HUES64 (cell line): ENCODE data around the gene CCDC61.
A peak's percentile ranks its signal among the peaks of the same experiment; 100 is the strongest.

Source experiments
- H3K27ac ChIP-seq: 2 replicates; pipeline ENCODE4 v1.7.0; 2013; ENCODE audit warnings: low read depth, low read length, inconsistent platforms
- H3K27me3 ChIP-seq: 2 replicates; pipeline ENCODE4 v1.6.1; 2013; ENCODE audit warnings: mild to moderate bottlenecking, low read length; ENCODE audit not compliant: insufficient read depth
- H3K36me3 ChIP-seq: 2 replicates; pipeline ENCODE4 v1.6.1; 2013; ENCODE audit warnings: mild to moderate bottlenecking, low read length; ENCODE audit not compliant: insufficient read depth
- H3K4me1 ChIP-seq: 2 replicates; pipeline ENCODE4 v1.6.1; 2013; ENCODE audit warnings: mild to moderate bottlenecking, low read length, moderate library complexity; ENCODE audit not compliant: insufficient read depth
- H3K4me3 ChIP-seq: 2 replicates; pipeline ENCODE4 v1.5.1; 2013; ENCODE audit warnings: mild to moderate bottlenecking, low read length, moderate library complexity
- H3K9ac ChIP-seq: 2 replicates; pipeline ENCODE4 v1.6.1; 2013; ENCODE audit warnings: mild to moderate bottlenecking, low read depth, low read length
- H3K9me3 ChIP-seq: 2 replicates; pipeline ENCODE4 v1.6.1; 2013; ENCODE audit warnings: low read depth, low read length; ENCODE audit not compliant: insufficient read depth
- WGBS: fragments of 150-250, 120-280 bp; methylation state at CpG from one replicate; pipeline ENCODE4 v1.1.7; 2013; ENCODE audit warnings: missing lambda C conversion rate; 5-methylcytosine and 5-hydroxymethylcytosine counted together

The CCDC61 gene

DNA sequence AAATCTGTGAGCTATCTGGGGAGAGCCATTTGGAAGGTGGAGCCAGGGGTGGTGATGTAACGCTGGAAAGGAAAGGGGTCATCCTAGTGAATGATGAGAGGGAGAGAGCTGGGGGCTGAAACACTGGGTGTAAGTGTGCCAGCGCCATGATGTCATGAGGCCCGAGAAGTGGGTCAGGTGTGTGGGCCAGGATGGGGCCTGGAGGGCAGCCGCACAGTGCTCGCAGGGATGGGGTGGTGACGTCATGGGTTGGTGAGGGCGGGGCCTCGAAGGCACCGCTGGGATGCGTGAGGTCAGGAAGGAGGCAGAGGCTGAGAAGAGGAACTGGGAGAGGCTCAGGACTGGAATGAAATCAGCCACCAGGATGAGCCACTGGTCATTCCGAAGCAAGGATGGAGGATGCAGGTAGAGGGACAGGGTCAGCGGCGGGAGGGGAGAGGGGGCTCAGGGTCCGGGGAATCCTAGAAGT, 4.4 kb downstream of the CCDC61 start:
- no peaks in the 10 kb centered on the region for H3K27me3 ChIP-seq
- 9% methylated on average over 14 of the region's 14 CpGs for WGBS
- no peak overlapping the region for H3K27ac ChIP-seq
- H3K9ac ChIP-seq: no peak overlapping the region
- peak overlapping the region; percentile 71 for H3K4me3 ChIP-seq
- H3K9me3 ChIP-seq: no peaks in the 10 kb centered on the region
- peaks cover 10% of the 10 kb centered on the region; the same call in 1 of the 2 replicates for H3K36me3 ChIP-seq
- H3K4me1 ChIP-seq: peaks cover 5% of the 10 kb centered on the region; the same call in 1 of the 2 replicates

DNA sequence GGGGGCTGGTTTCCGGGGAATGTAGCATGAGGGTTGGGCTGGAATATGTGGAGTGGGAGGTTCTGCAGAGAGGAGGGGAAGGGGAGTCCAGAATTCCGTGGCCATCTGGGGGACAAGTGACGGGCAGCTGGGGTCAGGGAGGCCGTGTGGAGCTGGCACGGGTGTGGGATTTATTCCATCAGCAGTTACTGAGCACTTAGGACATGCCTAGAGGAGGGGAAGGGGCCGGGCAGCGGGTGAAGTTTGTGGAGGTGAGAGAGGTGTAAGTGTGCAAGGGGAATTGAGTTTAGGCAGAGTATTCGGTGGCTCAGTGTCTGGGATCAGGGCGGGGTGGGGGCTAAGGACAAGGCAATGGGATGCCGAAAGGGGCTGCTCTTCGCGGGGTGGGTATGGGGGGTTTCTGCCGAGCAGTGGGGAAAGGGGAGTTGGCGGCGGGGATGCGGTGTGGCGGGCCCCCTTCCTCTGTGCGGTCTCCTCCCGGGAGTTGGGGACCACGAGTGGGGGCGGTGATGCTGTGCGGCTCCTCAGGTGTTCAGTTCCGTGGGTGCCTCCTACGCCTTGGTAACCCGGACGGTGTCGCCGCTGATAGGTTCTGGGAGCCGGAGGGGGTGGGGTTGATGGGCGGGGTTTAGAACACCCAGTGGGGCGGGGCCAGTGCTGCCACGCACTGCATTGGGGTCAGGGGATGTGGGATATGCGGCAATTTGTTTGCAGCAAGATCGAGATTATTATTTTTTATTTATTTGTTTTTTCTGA, 5.4 kb downstream of the CCDC61 start:
- no peak overlapping the region for H3K9ac ChIP-seq
- H3K4me1 ChIP-seq: peaks cover 5% of the 10 kb centered on the region; the same call in 1 of the 2 replicates
- H3K9me3 ChIP-seq: no peaks in the 10 kb centered on the region
- H3K4me3 ChIP-seq: peak overlapping the region; percentile 71
- 5% methylated on average over 34 of the region's 34 CpGs for WGBS
- H3K27me3 ChIP-seq: no peaks in the 10 kb centered on the region
- H3K36me3 ChIP-seq: peaks cover 14% of the 10 kb centered on the region; the same call in 1 of the 2 replicates
- no peak overlapping the region for H3K27ac ChIP-seq

DNA sequence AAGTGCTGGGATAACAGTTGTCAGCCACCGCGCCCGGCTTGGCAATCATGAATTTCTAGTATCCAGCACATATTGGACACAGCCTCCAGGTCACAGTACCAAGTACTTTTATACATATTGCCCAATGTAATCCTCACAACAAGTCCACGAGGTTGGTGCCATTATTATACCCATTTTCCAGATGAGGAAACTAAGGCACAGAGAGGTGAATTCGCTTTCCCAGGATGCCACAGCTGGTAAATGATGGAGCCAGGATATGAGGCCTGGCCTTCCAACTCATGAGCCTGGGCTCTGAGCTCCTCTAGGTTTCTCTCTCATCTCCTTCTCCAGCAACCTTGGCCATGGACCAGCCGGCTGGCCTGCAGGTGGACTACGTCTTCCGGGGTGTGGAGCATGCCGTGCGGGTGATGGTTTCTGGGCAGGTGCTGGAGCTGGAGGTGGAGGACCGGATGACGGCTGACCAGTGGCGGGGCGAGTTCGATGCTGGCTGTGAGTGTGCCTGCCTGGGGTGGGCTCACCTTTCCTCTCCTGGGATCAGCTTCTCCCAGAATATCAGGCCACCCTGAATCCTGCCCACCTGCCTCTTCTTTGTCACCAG, 7.5 kb downstream of the CCDC61 start:
- Histone ChIP-seq H3K9ac (no peak overlapping the region), H3K36me3 (peaks cover 10% of the 10 kb centered on the region), H3K27me3 (no peaks in the 10 kb centered on the region), H3K4me1 (no peaks in the 10 kb centered on the region), H3K27ac (no peak overlapping the region), H3K4me3 (no peak overlapping the region), H3K9me3 (no peaks in the 10 kb centered on the region)
- WGBS: 94% methylated on average over 15 of the region's 15 CpGs

DNA sequence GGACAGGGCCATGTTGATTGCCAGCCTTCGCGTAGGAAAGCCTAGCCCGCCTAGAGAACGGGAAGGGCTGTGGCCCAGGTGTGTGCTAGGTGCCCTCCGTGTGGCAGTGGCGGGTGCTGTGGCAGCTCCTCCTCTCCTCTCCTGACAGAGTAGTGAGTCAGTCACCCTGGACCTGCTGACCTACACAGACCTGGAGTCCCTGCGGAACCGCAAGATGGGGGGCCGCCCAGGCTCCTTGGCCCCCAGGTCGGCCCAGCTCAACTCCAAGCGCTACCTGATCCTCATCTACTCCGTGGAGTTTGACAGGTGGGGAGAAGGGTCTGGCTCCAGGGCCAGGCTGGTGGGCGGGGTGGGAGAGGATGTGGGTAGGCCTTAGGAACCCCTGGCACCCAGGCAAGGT, 11.1 kb downstream of the CCDC61 start:
- Histone ChIP-seq H3K4me1 (no peaks in the 10 kb centered on the region), H3K36me3 (peaks cover 16% of the 10 kb centered on the region), H3K9ac (no peak overlapping the region), H3K27ac (no peak overlapping the region), H3K9me3 (no peaks in the 10 kb centered on the region), H3K27me3 (no peaks in the 10 kb centered on the region), H3K4me3 (no peak overlapping the region)
- WGBS: 95% methylated on average over 13 of the region's 13 CpGs

DNA sequence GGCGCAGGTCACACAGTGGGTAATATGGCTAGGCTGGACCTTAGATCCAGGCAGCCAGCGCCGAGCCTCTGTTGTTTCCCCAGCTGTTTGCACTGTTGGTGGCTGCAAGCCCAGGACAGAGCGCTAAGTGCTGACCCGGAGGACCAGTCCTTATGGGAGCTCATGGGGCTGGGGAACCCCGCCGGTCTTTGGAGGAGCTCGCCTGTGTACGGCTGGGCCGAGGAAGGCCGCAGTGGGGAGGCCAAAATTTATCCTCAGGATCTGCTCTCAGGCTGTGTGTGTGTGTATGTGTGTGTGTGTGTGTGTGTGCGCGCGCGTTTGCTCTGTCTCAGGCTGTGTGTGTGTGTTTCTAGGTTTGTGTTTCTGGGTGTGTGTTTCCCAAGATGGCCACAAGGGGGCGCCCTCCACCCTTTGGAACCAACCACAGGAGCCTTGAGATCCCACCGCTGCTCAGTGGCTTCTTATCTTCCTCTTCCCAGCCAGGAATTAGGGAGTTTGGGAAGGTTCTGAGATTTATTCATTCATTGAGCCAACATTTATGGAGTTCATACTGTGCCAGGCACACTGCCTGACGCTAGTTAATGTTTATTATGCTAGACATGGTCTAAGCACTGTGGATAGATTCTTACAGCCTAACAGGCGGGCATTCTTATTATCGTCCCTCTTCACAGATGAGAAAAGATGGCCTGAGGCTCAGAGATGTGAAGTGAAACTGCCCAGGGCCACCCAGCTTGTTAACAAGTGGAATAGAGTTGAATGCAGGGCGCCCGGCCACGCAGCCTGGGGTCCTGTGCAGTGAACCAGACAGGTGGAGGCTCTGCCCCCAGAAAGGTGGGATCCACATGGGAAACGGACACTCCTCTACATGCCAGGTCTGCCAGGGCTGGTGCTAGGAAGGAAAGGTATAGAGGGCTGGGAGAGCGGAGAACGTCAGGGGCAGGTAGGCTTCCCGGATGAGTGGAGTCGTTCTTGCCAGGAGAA, 14.6 kb downstream of the CCDC61 start:
- peaks cover 14% of the 10 kb centered on the region for H3K36me3 ChIP-seq
- no peaks in the 10 kb centered on the region for H3K9me3 ChIP-seq
- H3K9ac ChIP-seq: no peak overlapping the region
- no peak overlapping the region for H3K4me3 ChIP-seq
- peaks cover 12% of the 10 kb centered on the region for H3K27me3 ChIP-seq
- WGBS: 74% methylated on average over 23 of the region's 28 CpGs
- peaks cover 6% of the 10 kb centered on the region for H3K4me1 ChIP-seq
- H3K27ac ChIP-seq: peak overlapping the region; percentile 31

DNA sequence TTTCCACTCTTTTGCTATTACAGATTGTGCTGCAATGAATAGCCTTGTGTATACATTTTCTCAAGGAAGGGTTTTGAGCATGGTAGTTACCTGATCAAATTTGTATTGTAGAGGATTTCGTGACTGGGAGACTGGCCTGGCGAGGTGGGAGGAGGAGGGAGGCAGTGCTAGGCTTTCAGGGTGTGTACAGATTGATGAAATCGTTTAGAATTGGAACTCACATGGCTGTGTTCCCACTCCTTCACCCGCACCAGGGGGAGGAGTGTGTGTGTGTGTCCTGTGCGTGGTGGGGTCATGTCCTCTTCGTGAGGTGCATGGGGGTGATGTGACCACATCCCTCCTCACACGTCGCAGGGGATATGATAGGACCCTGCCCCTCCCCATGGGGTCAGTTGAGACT, 19.3 kb downstream of the CCDC61 start:
- peaks cover 30% of the 10 kb centered on the region for H3K27me3 ChIP-seq
- 45% methylated on average over 8 of the region's 8 CpGs for WGBS
- H3K36me3 ChIP-seq: 0 out of 2 replicates have a peak, but pooled peaks cover 7% of the 10 kb centered on the region
- H3K9me3 ChIP-seq: no peaks in the 10 kb centered on the region
- no peak overlapping the region for H3K27ac ChIP-seq
- peaks cover 6% of the 10 kb centered on the region for H3K4me1 ChIP-seq
- H3K4me3 ChIP-seq: peak overlapping the region; percentile 59
- peak overlapping the region; percentile 67 for H3K9ac ChIP-seq

DNA sequence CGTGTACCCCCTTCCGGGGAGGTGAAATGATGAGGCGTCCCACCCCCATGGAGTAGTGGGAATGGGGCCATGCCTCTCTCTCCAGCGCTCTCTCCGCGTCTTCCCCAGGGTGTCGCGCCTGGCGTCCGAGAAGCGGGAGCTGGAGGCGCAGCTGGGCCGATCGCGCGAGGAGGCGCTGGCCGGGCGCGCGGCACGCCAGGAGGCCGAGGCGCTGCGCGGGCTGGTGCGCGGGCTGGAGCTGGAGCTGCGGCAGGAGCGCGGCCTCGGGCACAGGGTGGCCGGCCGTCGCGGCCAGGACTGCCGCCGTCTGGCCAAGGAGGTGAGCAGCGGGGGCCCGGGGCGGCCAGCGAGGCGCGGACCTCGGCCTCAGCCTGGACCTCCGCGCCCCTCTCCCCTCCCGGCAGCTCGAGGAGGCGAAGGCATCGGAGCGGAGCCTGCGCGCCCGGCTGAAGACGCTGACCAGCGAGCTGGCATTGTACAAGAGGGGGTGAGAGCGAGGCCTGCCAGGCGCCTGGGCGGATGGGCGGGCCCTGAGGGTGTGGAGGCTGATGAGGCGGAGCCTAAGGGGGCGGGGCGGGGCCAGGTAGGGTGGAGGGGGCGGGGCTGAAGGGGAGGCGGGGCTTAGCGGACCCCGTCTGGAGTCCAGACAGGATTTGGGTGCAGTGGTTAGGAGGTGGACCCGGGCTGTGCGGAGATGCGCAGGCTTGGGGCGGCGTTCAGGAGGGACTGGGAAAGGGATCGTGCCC, 19.8 kb downstream of the CCDC61 start:
- H3K27ac ChIP-seq: no peak overlapping the region
- H3K27me3 ChIP-seq: peaks cover 30% of the 10 kb centered on the region
- H3K4me3 ChIP-seq: peak overlapping the region; percentile 59
- no peaks in the 10 kb centered on the region for H3K9me3 ChIP-seq
- 0 out of 2 replicates have a peak, but pooled peaks cover 7% of the 10 kb centered on the region for H3K36me3 ChIP-seq
- H3K4me1 ChIP-seq: peaks cover 6% of the 10 kb centered on the region
- 3% methylated on average over 74 of the region's 74 CpGs for WGBS
- peak overlapping the region; percentile 67 for H3K9ac ChIP-seq

DNA sequence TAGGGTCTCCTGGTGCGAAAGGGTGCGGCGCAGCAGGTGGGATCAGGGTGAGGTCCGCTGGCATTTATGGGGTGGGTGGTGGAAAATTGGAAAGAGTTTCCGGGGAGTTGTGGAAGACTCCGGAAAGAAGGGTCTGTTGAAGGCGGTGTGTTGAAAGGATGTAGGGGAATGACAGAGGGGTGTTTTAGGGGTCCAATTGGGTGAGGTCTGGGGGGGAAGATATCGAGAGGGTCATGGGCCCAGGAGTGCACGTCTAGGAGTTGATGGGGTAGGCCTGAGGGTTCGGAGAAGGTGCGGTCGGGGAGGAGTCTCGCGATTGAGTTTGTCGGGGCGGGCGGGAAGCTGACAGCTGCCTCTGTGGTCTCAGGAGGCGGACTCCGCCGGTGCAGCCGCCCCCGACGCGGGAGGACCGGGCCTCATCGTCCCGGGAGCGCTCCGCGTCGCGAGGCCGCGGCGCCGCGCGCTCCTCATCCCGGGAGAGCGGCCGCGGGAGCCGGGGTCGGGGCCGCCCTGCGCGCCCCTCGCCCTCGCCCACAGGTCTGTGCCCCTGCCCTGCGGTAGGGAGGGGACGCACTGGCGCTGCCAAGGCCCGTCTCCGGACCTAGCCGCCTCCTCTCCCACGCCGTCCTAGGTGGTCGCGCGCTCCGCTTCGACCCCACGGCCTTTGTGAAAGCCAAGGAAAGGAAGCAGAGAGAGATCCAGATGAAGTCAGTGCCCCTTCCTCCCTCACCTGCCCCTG, 20.6 kb downstream of the CCDC61 start:
- H3K4me3 ChIP-seq: peak overlapping the region; percentile 55
- H3K27me3 ChIP-seq: peaks cover 30% of the 10 kb centered on the region
- 0 out of 2 replicates have a peak, but pooled peaks cover 4% of the 10 kb centered on the region for H3K36me3 ChIP-seq
- 3% methylated on average over 63 of the region's 63 CpGs for WGBS
- no peaks in the 10 kb centered on the region for H3K9me3 ChIP-seq
- peaks cover 6% of the 10 kb centered on the region for H3K4me1 ChIP-seq
- no peak overlapping the region; the same call in 1 of the 2 replicates for H3K9ac ChIP-seq
- no peak overlapping the region for H3K27ac ChIP-seq

DNA sequence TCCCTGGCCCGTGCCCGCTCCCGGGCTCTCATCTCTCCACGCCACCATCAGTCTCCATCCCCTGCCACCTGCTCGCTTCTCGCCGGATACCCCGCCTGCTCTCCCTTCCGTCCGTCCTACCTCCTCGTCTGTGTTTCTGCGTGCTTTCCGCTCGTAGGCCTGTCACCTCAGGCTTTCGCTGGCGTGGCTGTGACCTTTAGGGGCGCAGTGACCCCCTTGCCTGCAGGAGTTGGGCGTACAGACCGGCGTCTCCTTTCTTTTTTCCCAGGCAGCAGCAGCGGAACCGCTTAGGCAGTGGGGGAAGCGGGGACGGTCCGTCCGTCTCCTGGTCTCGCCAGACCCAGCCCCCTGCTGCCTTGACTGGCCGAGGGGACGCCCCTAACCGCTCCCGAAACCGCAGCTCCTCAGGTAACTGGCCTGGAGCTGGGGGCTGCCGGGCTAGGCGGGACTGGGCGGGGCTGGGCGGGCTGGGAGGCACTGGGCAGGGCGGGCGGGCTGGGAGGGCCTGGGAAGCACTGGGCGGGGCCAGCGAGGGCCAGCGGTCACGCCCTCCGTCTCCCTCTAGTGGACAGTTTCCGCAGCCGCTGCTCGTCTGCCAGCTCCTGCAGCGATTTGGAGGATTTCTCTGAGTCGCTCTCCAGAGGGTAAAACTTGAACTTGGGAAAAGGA, 21.3 kb downstream of the CCDC61 start:
- H3K4me3 ChIP-seq: peak overlapping the region; percentile 55
- H3K9me3 ChIP-seq: no peaks in the 10 kb centered on the region
- H3K27me3 ChIP-seq: peaks cover 30% of the 10 kb centered on the region
- H3K9ac ChIP-seq: no peak overlapping the region; the same call in 1 of the 2 replicates
- 3% methylated on average over 48 of the region's 48 CpGs for WGBS
- no peaks in the 10 kb centered on the region for H3K36me3 ChIP-seq
- no peak overlapping the region for H3K27ac ChIP-seq
- peaks cover 6% of the 10 kb centered on the region for H3K4me1 ChIP-seq
